Measurements from ENCODE around the gene PANX1. TPM values are rescaled to one million over a fixed set of nuclear protein-coding genes. Genes with fewer than 3 reads are reported as not detected.

The PANX1 gene
- polyA plus RNA-seq, 1 donor (not counting 4 experiments of a cell fraction or from before 2014, with no cell fraction given), result 58.5 TPM

GRCh38 chr11:94107363-94107762, 21.3 kb upstream of the PANX1 start:
- H3K27me3 ChIP-seq (ENCODE audit: control insufficient read depth, extremely low read depth, insufficient read depth, low read length), result no peaks in the 10 kb centered on the region
- H3K79me2 ChIP-seq (ENCODE audit: control insufficient read depth, insufficient read depth, low read length), result no peaks in the 10 kb centered on the region
- H3K4me1 ChIP-seq (ENCODE audit: control insufficient read depth, extremely low read depth, insufficient read depth, low read length), result peaks cover 16% of the 10 kb centered on the region
- no peak overlapping the region for H3K4me2 ChIP-seq (ENCODE audit: control insufficient read depth, extremely low read depth, insufficient read depth, low read depth, low read length)
- H4K20me1 ChIP-seq (ENCODE audit: control insufficient read depth, extremely low read depth, insufficient read depth, low read length), result no peaks in the 10 kb centered on the region
- no peak overlapping the region for H3K9ac ChIP-seq (ENCODE audit: control insufficient read depth, extremely low read depth, insufficient read depth, low read length)
- H2AFZ ChIP-seq (ENCODE audit: control insufficient read depth, low read length), result no peak overlapping the region
- H3K36me3 ChIP-seq (ENCODE audit: control insufficient read depth in 2 of 2, extremely low read depth in 1 of 2, insufficient read depth in 2 of 2, low read length in 2 of 2), result peaks cover 0 to 8% of the 10 kb centered on the region in 2 experiments
- dilution Hi-C loops (cut with MboI; ENCODE audit: extremely low pct_ligation_motif_present, low sequenced_read_pairs), result no loop called here
- no peaks in the 10 kb centered on the region for H3K9me3 ChIP-seq (ENCODE audit: control insufficient read depth, low read depth, low read length)
- FAIRE-seq (peak; percentile 41), DNase-seq (ENCODE audit: low read depth, low spot score) (no peak)
- H3K9me1 ChIP-seq (ENCODE audit: control insufficient read depth, extremely low read depth, insufficient read depth, low read length), result no peaks in the 10 kb centered on the region
- no peak overlapping the region for H3K4me3 ChIP-seq (ENCODE audit: control insufficient read depth in 2 of 3, extremely low read depth in 1 of 3, insufficient read depth in 2 of 3, low read depth in 1 of 3, low read length in 3 of 3)
- no peak overlapping the region for H3K27ac ChIP-seq (ENCODE audit: control insufficient read depth, insufficient read depth, low read length)
- TF ChIP-seq CTCF (optimal IDR thresholded peaks at IDR 0.05 in 1 of 3, IDR thresholded peaks at IDR 0.05 in 1 of 3, conservative IDR thresholded peaks at IDR 0.05 in 1 of 3; ENCODE audit: extremely low read depth in 1 of 3, insufficient read depth in 2 of 3, low read length in 3 of 3), result peak in 1 of 3 experiments; percentile 6
- no peak for TF ChIP-seq EZH2 (IDR thresholded peaks at IDR 0.05; ENCODE audit: low read length)

- no peaks in the 10 kb centered on the region for H3K9me1 ChIP-seq (ENCODE audit: control insufficient read depth, extremely low read depth, insufficient read depth, low read length)
- FAIRE-seq (no peak), DNase-seq (ENCODE audit: low read depth, low spot score) (no peak)
- H3K27ac ChIP-seq (ENCODE audit: control insufficient read depth, insufficient read depth, low read length), result no peak overlapping the region
- no peaks in the 10 kb centered on the region for H3K79me2 ChIP-seq (ENCODE audit: control insufficient read depth, insufficient read depth, low read length)
- H3K27me3 ChIP-seq (ENCODE audit: control insufficient read depth, extremely low read depth, insufficient read depth, low read length), result no peaks in the 10 kb centered on the region
- H2AFZ ChIP-seq (ENCODE audit: control insufficient read depth, low read length), result no peak overlapping the region
- H4K20me1 ChIP-seq (ENCODE audit: control insufficient read depth, extremely low read depth, insufficient read depth, low read length), result no peaks in the 10 kb centered on the region
- H3K4me3 ChIP-seq (ENCODE audit: control insufficient read depth in 2 of 3, extremely low read depth in 1 of 3, insufficient read depth in 2 of 3, low read depth in 1 of 3, low read length in 3 of 3), result no peak overlapping the region
- peaks cover 0 to 12% of the 10 kb centered on the region in 2 experiments for H3K36me3 ChIP-seq (ENCODE audit: control insufficient read depth in 2 of 2, extremely low read depth in 1 of 2, insufficient read depth in 2 of 2, low read length in 2 of 2)
- dilution Hi-C loops (cut with MboI; ENCODE audit: extremely low pct_ligation_motif_present, low sequenced_read_pairs), result no loop called here
- no peak overlapping the region for H3K4me2 ChIP-seq (ENCODE audit: control insufficient read depth, extremely low read depth, insufficient read depth, low read depth, low read length)
- H3K9me3 ChIP-seq (ENCODE audit: control insufficient read depth, low read depth, low read length), result no peaks in the 10 kb centered on the region
- peaks cover 17% of the 10 kb centered on the region for H3K4me1 ChIP-seq (ENCODE audit: control insufficient read depth, extremely low read depth, insufficient read depth, low read length)
- H3K9ac ChIP-seq (ENCODE audit: control insufficient read depth, extremely low read depth, insufficient read depth, low read length), result no peak overlapping the region
- no peak for TF ChIP-seq EZH2 (IDR thresholded peaks at IDR 0.05; ENCODE audit: low read length)
- TF ChIP-seq CTCF (optimal IDR thresholded peaks at IDR 0.05 in 1 of 3, IDR thresholded peaks at IDR 0.05 in 1 of 3, conservative IDR thresholded peaks at IDR 0.05 in 1 of 3; ENCODE audit: extremely low read depth in 1 of 3, insufficient read depth in 2 of 3, low read length in 3 of 3), result no peak
Measured at GRCh38 chr11:94111241-94111640, 17.4 kb upstream of the PANX1 start.

Data from keratinocyte (primary cell).